HG02642 (cell line): ENCODE results near the gene OR5AS1.
"Not testable (repeated sequence)": the region's sequence is repeated elsewhere in the genome, so short reads cannot be mapped to it uniquely, and the experiment has no call there.

Experiments
- ATAC-seq: cut with Tn5 transposase; IDR thresholded peaks from one replicate; pipeline ENCODE4 v1.9.1; 2021; ENCODE audit warnings: mild to moderate bottlenecking; ENCODE audit not compliant: unreplicated experiment, poor library complexity

The OR5AS1 gene

GRCh38 chr11:56027354-56027753 is at the start of gene OR5AS1:
TSS of gene OR5AS1 (plus strand) at chr11:56027654. CDS start at chr11:56030419, 2,765 bp downstream.
- no peak for ATAC-seq

- no peak for ATAC-seq
These were observed 32.9 kb upstream of the OR5AS1 start, which contains the start of gene OR5F1 for GRCh38 chr11:55994525-55994924. TSS of gene OR5F1 (minus strand) at chr11:55994625. CDS start at chr11:55994625, 0 bp downstream.

- ATAC-seq, result no peak
These were observed 16.7 kb upstream of the OR5AS1 start for GRCh38 chr11:56010716-56011115.

GRCh38 chr11:56013805-56014204 is 13.6 kb upstream of the OR5AS1 start:
- ATAC-seq, result no peak

GRCh38 chr11:56045538-56045937 is 18.1 kb downstream of the OR5AS1 start:
- ATAC-seq, result no peak

- ATAC-seq, result no peak
These were observed 21.0 kb downstream of the OR5AS1 start for GRCh38 chr11:56048480-56048879.

GRCh38 chr11:56049487-56049886 is 22.0 kb downstream of the OR5AS1 start:
- no peak for ATAC-seq

GRCh38 chr11:56056366-56056765 is 28.9 kb downstream of the OR5AS1 start:
- not testable (repeated sequence) for ATAC-seq

- not testable (repeated sequence) for ATAC-seq
These were observed 30.3 kb downstream of the OR5AS1 start for GRCh38 chr11:56057661-56058237.

- ATAC-seq, result not testable (repeated sequence)
These were observed 30.9 kb downstream of the OR5AS1 start for GRCh38 chr11:56058260-56058780.

- no peak for ATAC-seq
These were observed 39.5 kb downstream of the OR5AS1 start for GRCh38 chr11:56066980-56067379.
